SJCRH30 (cell line): Measurements from ENCODE around the gene FRMD5. TPM values are rescaled to one million over a fixed set of nuclear protein-coding genes. Genes with fewer than 3 reads are reported as not detected.
"Not testable (repeated sequence)": the region's sequence is repeated elsewhere in the genome, so short reads cannot be mapped to it uniquely, and the experiment has no call there.

Source experiments
- DNase-seq, 2 experiments: peaks; one replicate each; pipeline ENCODE4 v3.0.0-alpha.2; 2015 to 2020
- H3K27ac ChIP-seq: fragments of 250-450 bp; sonication (Bioruptor Pico); 2 replicates; pipeline ENCODE4 v1.5.1; 2020; ENCODE audit warnings: mild to moderate bottlenecking, moderate library complexity
- H3K27me3 ChIP-seq: fragments of 250-450 bp; sonication (Bioruptor Pico); 2 replicates; pipeline ENCODE4 v1.5.1; 2020; ENCODE audit warnings: mild to moderate bottlenecking, moderate library complexity
- H3K36me3 ChIP-seq: fragments of 250-450 bp; sonication (Bioruptor Pico); 2 replicates; pipeline ENCODE4 v1.5.1; 2020; ENCODE audit warnings: mild to moderate bottlenecking, moderate library complexity
- H3K4me1 ChIP-seq: fragments of 250-450 bp; sonication (Bioruptor Pico); 2 replicates; pipeline ENCODE4 v1.5.1; 2020; ENCODE audit warnings: mild to moderate bottlenecking, moderate library complexity
- H3K4me3 ChIP-seq: fragments of 250-450 bp; sonication (Bioruptor Pico); 2 replicates; pipeline ENCODE4 v1.5.1; 2020; ENCODE audit warnings: mild to moderate bottlenecking, moderate library complexity
- H3K9me3 ChIP-seq: fragments of 250-450 bp; sonication (Bioruptor Pico); replicated peaks from 2 replicates; pipeline ENCODE4 v1.5.1; 2020; ENCODE audit warnings: mild to moderate bottlenecking, moderate library complexity
- total RNA-seq: library from RNA; depleted of rRNA; stranded (reverse); fragments of >200 nt; shearing (Covaris generic); gene quantifications from 2 replicates; pipeline ENCODE4 v1.2.3, GENCODE V29; 2014

Gene FRMD5
- total RNA-seq, 1 experiment from 2014 or later = 0.49 TPM

DNA sequence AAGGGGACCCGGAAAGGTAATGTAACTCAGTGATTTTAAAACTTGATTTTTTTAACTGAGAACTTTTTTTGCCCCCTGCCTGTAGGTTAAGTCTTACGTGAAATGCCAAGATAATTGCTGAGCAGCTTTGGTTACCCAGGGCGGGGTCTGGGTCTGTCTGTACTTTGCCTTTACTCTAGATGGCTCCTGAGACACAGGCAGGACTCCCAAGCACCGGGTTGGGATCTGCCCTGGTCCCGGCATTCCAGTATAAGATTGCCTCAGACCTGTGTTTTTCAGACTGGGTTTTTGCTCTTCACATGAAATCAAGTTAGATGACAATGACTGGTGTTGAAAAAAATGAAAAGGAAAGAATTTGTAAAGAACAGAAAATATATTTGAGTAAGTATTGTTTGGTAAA lies 328.0 kb downstream of the FRMD5 start:
- Histone ChIP-seq H3K4me1 (no peaks in the 10 kb centered on the region), H3K9me3 (no peaks in the 10 kb centered on the region), H3K27me3 (peaks cover 3% of the 10 kb centered on the region; the same call in 1 of the 2 replicates), H3K4me3 (no peak overlapping the region), H3K27ac (no peak overlapping the region), H3K36me3 (peaks cover 44% of the 10 kb centered on the region)
- DNase-seq = no peak

DNA sequence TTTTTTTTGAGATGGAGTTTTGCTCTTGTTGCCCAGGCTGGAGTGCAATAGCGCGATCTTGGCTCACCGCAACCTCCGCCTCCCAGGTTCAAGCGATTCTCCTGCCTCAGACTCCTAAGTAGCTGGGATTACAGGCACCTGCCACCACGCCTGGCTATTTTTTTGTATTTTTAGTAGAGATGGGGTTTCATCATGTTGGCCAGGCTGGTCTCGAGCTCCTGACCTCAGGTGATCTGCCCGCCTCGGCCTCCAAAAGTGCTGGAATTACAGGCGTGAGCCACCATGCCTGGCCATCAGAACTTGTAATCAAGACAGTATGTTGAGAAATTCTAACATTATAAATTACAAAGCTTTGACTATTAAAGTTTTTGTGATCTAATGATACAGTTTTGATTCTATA lies 328.4 kb downstream of the FRMD5 start:
- not testable (repeated sequence) for H3K27ac ChIP-seq, H3K4me1 ChIP-seq, H3K4me3 ChIP-seq, DNase-seq, H3K27me3 ChIP-seq, H3K9me3 ChIP-seq
- peaks cover 39% of the 10 kb centered on the region for H3K36me3 ChIP-seq

DNA sequence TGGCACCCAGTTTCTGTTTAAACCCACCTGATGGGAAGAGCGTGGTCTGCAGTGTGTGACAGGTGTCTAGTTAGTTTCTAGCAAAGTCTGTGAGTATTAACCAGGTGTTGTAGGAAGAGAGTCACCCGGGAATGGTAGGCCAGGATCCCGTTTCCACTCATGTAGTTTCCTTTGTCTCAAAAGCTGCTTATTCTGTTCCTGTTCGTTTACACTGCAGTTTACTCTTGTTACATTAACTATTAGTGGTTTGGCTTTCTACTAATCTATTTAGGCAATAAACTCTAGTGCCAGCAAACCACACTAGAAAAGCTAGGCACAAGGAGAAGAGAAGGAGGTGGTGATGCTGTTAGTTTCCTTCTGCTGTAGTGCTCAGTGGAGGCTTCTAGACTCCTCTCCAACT lies 335.5 kb downstream of the FRMD5 start:
- no peaks in the 10 kb centered on the region for H3K27me3 ChIP-seq
- DNase-seq = no peak
- no peaks in the 10 kb centered on the region for H3K9me3 ChIP-seq
- peaks cover 56% of the 10 kb centered on the region for H3K36me3 ChIP-seq
- H3K27ac ChIP-seq = no peak overlapping the region
- H3K4me3 ChIP-seq = no peak overlapping the region
- H3K4me1 ChIP-seq = no peaks in the 10 kb centered on the region

- Histone ChIP-seq H3K4me1 (no peaks in the 10 kb centered on the region), H3K27ac (no peak overlapping the region), H3K9me3 (no peaks in the 10 kb centered on the region), H3K36me3 (peaks cover 70% of the 10 kb centered on the region), H3K4me3 (no peak overlapping the region), H3K27me3 (no peaks in the 10 kb centered on the region)
- DNase-seq = no peak
These were observed 340.3 kb downstream of the FRMD5 start for GRCh38 chr15:43854801-43855200.

DNA sequence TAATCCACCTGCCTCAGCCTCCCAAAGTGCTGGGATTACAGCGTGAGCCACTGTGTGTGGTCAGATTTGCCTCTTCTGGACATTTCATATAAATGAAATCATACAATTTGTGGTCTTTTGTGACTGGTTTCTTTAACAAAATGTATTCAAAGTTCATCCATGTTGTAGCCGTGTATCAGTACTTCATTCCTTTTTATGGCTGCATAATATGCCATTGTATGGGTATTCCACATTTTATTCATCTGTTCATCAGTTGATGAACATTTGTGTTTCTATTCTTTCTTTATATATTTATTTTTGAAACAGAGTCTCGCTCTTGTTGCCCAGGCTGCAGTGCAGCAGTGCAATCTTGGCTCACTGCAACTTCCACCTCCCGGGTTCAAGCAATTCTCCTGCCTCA lies 342.5 kb downstream of the FRMD5 start:
- H3K4me3 ChIP-seq = no peak overlapping the region
- H3K4me1 ChIP-seq = no peaks in the 10 kb centered on the region
- H3K9me3 ChIP-seq = no peaks in the 10 kb centered on the region
- H3K27me3 ChIP-seq = no peaks in the 10 kb centered on the region
- no peak overlapping the region for H3K27ac ChIP-seq
- no peak for DNase-seq
- peaks cover 73% of the 10 kb centered on the region for H3K36me3 ChIP-seq

DNA sequence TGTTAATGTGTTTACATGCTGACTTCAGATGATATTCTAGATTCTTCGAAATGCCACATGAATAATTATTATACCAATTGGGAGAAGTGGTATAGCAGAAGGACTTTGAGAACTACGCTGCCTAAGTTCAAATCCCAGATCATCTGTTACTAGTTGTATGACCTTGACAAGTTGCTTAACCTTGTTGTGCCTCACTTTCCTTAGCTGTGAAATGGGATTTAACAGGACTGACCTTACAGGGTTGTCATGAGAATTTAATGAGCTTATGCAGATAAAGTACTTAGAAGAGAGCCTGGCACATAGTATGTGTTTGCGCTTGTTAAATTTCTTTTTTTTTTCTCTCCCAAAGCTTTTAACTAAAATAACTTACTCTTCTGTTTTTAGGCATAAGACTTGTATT lies 343.8 kb downstream of the FRMD5 start:
- H3K36me3 ChIP-seq = peaks cover 74% of the 10 kb centered on the region

DNA sequence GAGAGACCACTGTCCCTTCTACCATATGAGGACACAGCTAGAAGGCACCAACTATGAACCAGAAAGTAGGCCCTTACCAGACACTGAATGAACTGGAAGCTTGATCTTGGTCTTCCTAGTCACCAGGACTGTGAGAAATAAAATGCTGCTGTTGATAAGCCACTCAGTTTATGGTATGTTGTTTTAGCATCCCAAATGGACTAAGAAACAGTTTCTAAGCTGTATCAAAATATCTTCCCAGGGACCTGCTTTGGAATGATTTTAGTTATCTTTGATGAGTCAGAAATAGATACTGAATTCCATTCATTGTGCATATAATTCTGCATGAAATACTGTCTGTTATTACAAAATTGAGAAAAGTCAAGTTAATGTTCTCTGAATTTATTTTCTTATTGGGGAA lies 349.6 kb downstream of the FRMD5 start:
- H3K4me1 ChIP-seq = no peaks in the 10 kb centered on the region
- no peak overlapping the region for H3K4me3 ChIP-seq
- H3K9me3 ChIP-seq = no peaks in the 10 kb centered on the region
- peaks cover 67% of the 10 kb centered on the region for H3K36me3 ChIP-seq
- H3K27ac ChIP-seq = no peak overlapping the region
- DNase-seq = no peak
- H3K27me3 ChIP-seq = no peaks in the 10 kb centered on the region

More for the DNA sequence above, 343.8 kb downstream of the FRMD5 start:
- Histone ChIP-seq H3K27ac (no peak overlapping the region), H3K27me3 (no peaks in the 10 kb centered on the region), H3K4me1 (no peaks in the 10 kb centered on the region), H3K9me3 (no peaks in the 10 kb centered on the region), H3K4me3 (no peak overlapping the region)
- no peak for DNase-seq

- not testable (repeated sequence) for H3K4me3 ChIP-seq, H3K27ac ChIP-seq, H3K9me3 ChIP-seq, DNase-seq, H3K27me3 ChIP-seq, H3K4me1 ChIP-seq
- peaks cover 38% of the 10 kb centered on the region for H3K36me3 ChIP-seq
These were observed 362.6 kb downstream of the FRMD5 start for GRCh38 chr15:43832485-43832884.

DNA sequence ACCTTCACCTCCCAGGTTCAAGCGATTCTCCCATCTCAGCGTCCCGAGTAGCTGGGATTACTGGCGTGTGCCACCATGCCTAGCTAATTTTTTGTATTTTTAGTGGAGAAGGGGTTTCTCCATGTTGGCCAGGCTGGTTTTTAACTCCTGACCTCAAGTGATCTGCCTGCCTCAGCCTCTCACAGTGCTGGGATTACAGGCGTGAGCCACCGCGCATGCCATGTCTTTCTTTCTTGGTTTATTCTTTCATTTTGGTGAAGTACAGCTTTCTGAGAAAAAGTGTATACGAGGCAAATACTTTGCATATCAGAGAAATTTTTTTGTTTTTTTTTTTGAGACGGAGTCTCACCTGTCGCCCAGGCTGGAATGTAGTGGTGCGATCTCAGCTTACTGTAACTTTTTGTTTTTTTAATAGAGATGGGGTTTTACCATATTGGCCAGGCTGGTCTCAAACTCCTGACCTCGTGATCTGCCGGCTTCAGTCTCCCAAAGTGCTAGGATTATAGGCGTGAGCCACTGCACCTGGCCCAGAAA lies 363.5 kb downstream of the FRMD5 start:
- not testable (repeated sequence) for H3K9me3 ChIP-seq, H3K4me1 ChIP-seq, H3K27ac ChIP-seq, H3K4me3 ChIP-seq, H3K27me3 ChIP-seq, DNase-seq
- peaks cover 31% of the 10 kb centered on the region for H3K36me3 ChIP-seq

DNA sequence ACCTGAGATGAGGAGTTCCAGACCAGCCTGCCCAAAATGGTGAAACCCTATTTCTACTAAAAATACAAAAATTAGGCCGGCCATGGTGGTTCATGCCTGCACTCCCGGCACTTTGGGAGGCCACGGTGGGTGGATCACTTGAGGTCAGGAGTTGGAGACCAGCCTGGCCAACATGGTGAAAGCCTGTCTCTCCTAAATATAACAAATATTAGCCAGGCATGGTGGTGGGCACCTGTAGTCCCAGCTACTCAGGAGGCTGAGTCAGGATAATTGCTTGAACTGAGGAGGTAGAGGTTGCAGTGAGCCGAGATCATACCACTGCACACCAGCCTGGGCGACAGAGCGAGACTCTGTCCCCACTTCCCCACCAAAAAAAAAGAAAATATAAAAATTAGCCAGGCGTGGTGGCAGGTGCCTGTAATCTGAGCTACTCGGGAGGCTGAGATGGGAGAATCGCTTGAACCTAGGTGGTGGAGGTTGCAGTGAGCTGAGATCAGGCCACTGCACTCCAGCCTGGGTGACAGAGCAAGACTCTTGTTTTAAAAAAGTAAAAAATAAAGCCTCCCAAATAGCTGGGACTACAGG lies 364.3 kb downstream of the FRMD5 start:
- peaks cover 23% of the 10 kb centered on the region for H3K36me3 ChIP-seq
- H3K9me3 ChIP-seq, DNase-seq, H3K4me3 ChIP-seq, H3K27ac ChIP-seq, H3K27me3 ChIP-seq, H3K4me1 ChIP-seq: not testable (repeated sequence)

DNA sequence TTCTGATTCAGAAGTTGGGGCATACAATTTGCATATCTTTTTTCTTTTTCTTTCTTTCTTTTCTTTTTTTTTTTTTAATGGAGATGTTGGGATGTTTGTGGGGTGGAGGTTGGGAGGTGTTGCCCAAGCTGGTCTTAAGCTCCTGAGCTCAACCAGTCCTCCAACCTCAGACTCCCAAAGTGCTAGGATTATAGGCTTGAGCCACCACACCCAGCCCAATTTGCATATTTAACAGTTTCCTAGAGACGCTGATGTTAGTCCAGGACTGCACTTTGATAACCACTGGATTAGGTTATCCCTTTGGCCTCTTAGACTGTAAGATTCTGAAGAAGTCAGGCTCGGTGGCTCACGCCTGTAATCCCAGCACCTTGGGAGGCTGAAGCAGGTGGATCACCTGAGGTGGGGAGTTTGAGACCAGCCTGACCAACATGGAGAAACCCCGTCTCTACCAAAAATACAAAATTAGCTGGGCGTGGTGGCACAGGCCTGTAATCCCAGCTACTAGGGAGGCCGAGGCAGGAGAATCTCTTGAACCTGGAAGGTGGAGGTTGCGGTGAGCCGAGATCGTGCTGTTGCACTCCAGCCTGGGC lies 365.0 kb downstream of the FRMD5 start:
- not testable (repeated sequence) for DNase-seq, H3K27me3 ChIP-seq, H3K4me1 ChIP-seq, H3K9me3 ChIP-seq, H3K27ac ChIP-seq, H3K4me3 ChIP-seq
- peaks cover 23% of the 10 kb centered on the region for H3K36me3 ChIP-seq

GRCh38 chr15:43828061-43828657 lies 366.9 kb downstream of the FRMD5 start:
- no peak overlapping the region for H3K27ac ChIP-seq

DNA sequence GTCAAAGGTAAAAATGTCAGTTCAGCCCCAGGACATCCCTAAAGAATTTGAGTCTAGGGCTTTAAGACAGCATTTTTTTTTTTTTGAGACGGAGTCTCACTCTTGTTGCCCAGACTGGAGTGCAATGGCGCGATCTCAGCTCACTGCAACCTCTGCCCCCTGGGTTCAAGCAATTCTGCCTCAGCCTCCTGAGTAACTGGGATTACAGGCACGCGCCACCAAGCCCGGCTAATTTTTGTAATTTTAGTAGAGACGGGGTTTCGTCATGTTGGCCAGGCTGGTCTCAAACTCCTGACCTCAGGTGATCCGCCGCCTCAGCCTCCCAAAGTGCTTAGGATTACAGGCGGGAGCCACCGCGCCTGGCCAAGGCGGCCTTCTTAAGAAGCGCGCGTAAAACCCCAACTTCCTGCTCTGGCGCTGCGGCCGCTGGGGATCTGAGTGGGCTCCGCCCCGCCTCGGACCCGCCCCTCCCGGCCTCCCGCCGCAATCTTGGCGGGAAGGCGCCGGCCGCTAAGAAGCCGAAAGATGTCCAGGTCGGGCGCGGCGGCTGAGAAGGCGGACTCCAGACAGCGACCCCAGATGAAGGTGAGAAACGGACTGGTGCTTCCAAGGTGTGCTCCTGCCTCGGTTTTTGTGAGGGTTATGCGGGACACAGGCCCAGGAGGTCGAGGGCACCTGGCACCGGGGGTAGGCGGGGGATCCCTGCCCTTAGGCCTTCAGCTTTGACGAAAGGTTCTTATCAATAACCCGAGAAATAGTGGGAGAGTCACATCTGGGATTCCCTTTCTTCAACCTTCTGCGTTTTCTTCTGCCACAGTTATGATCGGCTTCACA lies 368.3 kb downstream of the FRMD5 start, which contains the start of gene WDR76:
Gene WDR76, plus strand, starts transcription at position 495 of the 834 bp plus-strand sequence. Its CDS starts 31 bp downstream, at position 526.
- H3K4me3 ChIP-seq = peak within 1 kb of the TSS; percentile 64
- peaks cover 12% of the 10 kb centered on the region for H3K36me3 ChIP-seq
- no peaks in the 10 kb centered on the region for H3K27me3 ChIP-seq
- H3K9me3 ChIP-seq = no peaks in the 10 kb centered on the region
- H3K27ac ChIP-seq = peak within 1 kb of the TSS; percentile 70
- peaks cover 12% of the 10 kb centered on the region for H3K4me1 ChIP-seq
- DNase-seq = peak; percentile 88 to 91

More at GRCh38 chr15:43828061-43828657, 366.9 kb downstream of the FRMD5 start:
- peak in 1 of 2 experiments; percentile 31 for DNase-seq
- Histone ChIP-seq H3K4me1 (peaks cover 12% of the 10 kb centered on the region), H3K4me3 (peak overlapping the region; percentile 64), H3K9me3 (no peaks in the 10 kb centered on the region), H3K36me3 (peaks cover 14% of the 10 kb centered on the region), H3K27me3 (no peaks in the 10 kb centered on the region)

- Histone ChIP-seq H3K4me1 (peaks cover 12% of the 10 kb centered on the region), H3K4me3 (peak overlapping the region; percentile 64), H3K36me3 (peaks cover 15% of the 10 kb centered on the region), H3K27me3 (no peaks in the 10 kb centered on the region), H3K27ac (peak overlapping the region; percentile 70), H3K9me3 (no peaks in the 10 kb centered on the region)
- no peak for DNase-seq
These were observed 369.0 kb downstream of the FRMD5 start for GRCh38 chr15:43826029-43826507.
